Measurements from ENCODE around the gene FGFBP1. TPM values are rescaled to one million over a fixed set of nuclear protein-coding genes. Genes with fewer than 3 reads are reported as not detected.
A peak's percentile ranks its signal among the peaks of the same experiment; 100 is the strongest.

The FGFBP1 gene
- total RNA-seq, 1 experiment from 2014 or later = 30.8 TPM

DNA sequence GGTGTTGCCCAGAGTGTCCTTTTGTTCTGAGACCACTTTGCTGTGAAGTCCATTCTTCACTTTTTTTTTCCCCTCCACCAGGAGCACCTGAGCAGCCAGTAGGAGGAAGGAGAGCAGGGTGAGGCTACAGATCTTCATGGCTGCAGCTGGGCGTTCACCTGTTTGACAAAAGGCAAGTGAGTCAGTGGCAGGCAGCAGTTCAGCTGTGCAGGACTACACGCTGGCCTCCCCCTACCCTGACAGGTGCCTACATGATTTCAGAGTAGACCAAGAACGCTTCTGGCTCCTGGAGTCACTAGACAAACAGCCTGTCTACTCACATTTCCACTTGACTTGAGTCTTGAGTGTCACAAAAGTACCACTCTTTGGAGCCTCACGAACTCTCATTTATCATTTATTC lies 2.0 kb downstream of the FGFBP1 start:
- no peaks in the 10 kb centered on the region for H3K36me3 ChIP-seq (ENCODE audit: low read depth)
- H3K27ac ChIP-seq = no peak overlapping the region
- H3K9me3 ChIP-seq (ENCODE audit: insufficient read depth, low read depth) = no peaks in the 10 kb centered on the region
- H3K79me2 ChIP-seq (ENCODE audit: low read depth) = no peaks in the 10 kb centered on the region
- no peaks in the 10 kb centered on the region for H3K27me3 ChIP-seq (ENCODE audit: insufficient read depth, low read depth)
- POLR2A ChIA-PET (ENCODE audit: unreplicated experiment) = interaction anchor here (0.5 kb wide), 1 partner anchor 31 kb away, joined by 3 read pairs; no protein-coding TSS in a partner anchor
- H3K9me2 ChIP-seq (ENCODE audit: insufficient read depth) = no peaks in the 10 kb centered on the region
- intact Hi-C loops (cut with micrococcal nuclease; ENCODE audit: unreplicated experiment) = loop anchor here (5.0 kb wide), 1 partner anchor 54 kb away; no protein-coding TSS in a partner anchor
- no peak overlapping the region for H3K4me3 ChIP-seq
- H3F3A ChIP-seq (ENCODE audit: insufficient read depth, low read depth) = peaks cover 9% of the 10 kb centered on the region; the same call in 1 of the 2 replicates
- H4K20me1 ChIP-seq (ENCODE audit: insufficient read depth) = no peaks in the 10 kb centered on the region
- no peak overlapping the region for H2AFZ ChIP-seq
- H3K4me2 ChIP-seq = no peak overlapping the region
- TF ChIP-seq EZH2 (IDR thresholded peaks at IDR 0.05; ENCODE audit: low read depth) = no peak
- TF ChIP-seq, protein P1, sequence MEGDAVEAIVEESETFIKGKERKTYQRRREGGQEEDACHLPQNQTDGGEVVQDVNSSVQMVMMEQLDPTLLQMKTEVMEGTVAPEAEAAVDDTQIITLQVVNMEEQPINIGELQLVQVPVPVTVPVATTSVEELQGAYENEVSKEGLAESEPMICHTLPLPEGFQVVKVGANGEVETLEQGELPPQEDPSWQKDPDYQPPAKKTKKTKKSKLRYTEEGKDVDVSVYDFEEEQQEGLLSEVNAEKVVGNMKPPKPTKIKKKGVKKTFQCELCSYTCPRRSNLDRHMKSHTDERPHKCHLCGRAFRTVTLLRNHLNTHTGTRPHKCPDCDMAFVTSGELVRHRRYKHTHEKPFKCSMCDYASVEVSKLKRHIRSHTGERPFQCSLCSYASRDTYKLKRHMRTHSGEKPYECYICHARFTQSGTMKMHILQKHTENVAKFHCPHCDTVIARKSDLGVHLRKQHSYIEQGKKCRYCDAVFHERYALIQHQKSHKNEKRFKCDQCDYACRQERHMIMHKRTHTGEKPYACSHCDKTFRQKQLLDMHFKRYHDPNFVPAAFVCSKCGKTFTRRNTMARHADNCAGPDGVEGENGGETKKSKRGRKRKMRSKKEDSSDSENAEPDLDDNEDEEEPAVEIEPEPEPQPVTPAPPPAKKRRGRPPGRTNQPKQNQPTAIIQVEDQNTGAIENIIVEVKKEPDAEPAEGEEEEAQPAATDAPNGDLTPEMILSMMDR (conservative IDR thresholded peaks at IDR 0.05) = no peak
- peaks cover 27% of the 10 kb centered on the region for H3K4me1 ChIP-seq (replicated peaks; ENCODE audit: insufficient read depth)
- DNase-seq = peak in 1 of 2 experiments; percentile 45
- BruUV-seq (replicated peaks) = no TSS peak
- CTCF ChIA-PET = no interaction called here

DNA sequence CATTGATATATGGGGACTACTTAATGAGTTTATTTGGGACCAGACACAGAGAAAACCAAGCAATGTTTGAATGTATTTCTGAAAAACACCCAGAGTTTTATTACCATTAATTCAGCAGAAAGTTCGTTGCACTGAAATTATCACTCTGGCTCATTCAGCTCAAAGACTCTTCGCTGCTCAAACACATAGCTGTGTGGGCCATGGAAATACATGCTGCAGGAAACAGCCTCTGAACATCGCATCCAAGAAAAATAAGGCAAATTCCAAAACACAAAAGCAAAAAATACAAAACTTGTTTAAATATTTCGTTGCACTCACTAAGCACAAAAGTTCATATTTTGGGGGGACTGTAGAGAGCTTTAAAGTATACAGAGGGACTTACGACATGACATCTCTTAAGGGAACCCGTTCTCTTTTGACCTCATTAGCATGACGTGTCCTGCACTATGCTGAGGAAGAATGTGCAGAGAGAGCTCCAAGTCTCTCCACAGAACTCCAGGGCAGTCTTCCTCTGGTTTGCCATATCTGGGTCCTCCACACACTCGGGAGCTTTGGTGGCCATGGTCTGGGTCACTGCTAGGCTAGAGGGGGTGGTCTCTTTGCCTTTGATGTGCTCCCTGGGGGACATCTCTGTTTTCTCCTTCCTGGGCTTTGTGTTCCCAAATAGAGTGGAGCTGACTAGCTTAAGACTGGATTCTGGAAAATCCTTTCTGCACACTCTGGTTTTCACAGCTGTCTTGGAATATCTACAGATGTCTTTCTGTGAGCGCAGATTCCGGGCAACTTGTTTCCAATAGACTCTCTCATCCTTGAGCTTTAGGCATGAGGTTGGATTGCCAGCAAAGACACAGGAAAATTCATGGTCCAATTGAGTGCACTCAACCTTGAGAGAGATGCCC lies 2.8 kb downstream of the FGFBP1 start:
- Histone ChIP-seq H3K36me3 (ENCODE audit: low read depth) (no peaks in the 10 kb centered on the region), H3K79me2 (ENCODE audit: low read depth) (no peaks in the 10 kb centered on the region), H3K27me3 (ENCODE audit: insufficient read depth, low read depth) (no peaks in the 10 kb centered on the region), H3K4me3 (no peak overlapping the region), H3K4me2 (no peak overlapping the region), H4K20me1 (ENCODE audit: insufficient read depth) (no peaks in the 10 kb centered on the region), H3K27ac (no peak overlapping the region), H3F3A (ENCODE audit: insufficient read depth, low read depth) (peaks cover 9% of the 10 kb centered on the region; the same call in 1 of the 2 replicates), H3K9me2 (ENCODE audit: insufficient read depth) (no peaks in the 10 kb centered on the region), H3K4me1 (replicated peaks; ENCODE audit: insufficient read depth) (peaks cover 27% of the 10 kb centered on the region), H3K9me3 (ENCODE audit: insufficient read depth, low read depth) (no peaks in the 10 kb centered on the region), H2AFZ (no peak overlapping the region)
- no peak for TF ChIP-seq EZH2 (IDR thresholded peaks at IDR 0.05; ENCODE audit: low read depth)
- TF ChIP-seq, protein P1 (conservative IDR thresholded peaks at IDR 0.05) = no peak
- POLR2A ChIA-PET (ENCODE audit: unreplicated experiment) = interaction anchor here (0.5 kb wide), 1 partner anchor 30 kb away, joined by 3 read pairs; no protein-coding TSS in a partner anchor
- no peak for DNase-seq
- no TSS peak for BruUV-seq (replicated peaks)
- intact Hi-C loops (cut with micrococcal nuclease; ENCODE audit: unreplicated experiment) = loop anchor here (5.0 kb wide), 1 partner anchor 53 kb away; no protein-coding TSS in a partner anchor
- CTCF ChIA-PET = no interaction called here

DNA sequence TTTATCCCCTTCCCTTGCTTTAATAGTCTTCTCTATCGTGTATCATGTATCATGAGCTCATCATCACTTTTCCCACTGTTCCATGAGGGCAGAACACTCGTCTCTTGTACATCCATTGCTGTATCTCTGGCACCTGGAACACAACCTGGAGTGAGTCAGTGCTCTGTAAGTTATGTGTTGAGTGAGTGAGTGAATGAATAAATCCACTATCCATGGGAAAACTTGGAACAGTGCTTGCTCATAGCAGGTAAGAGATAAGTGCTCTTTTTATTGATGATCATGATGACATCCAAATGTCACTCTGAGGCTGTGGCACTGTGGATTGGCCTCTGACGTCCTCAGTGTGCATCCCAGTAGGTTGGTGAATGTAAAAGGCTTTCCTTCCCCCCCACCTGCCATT lies 4.3 kb downstream of the FGFBP1 start:
- DNase-seq = no peak
- POLR2A ChIA-PET (ENCODE audit: unreplicated experiment) = no interaction called here
- Histone ChIP-seq H3K4me3 (no peak overlapping the region), H2AFZ (no peak overlapping the region), H3K4me2 (no peak overlapping the region), H3K9me2 (ENCODE audit: insufficient read depth) (no peaks in the 10 kb centered on the region), H4K20me1 (ENCODE audit: insufficient read depth) (no peaks in the 10 kb centered on the region), H3K79me2 (ENCODE audit: low read depth) (no peaks in the 10 kb centered on the region), H3K9me3 (ENCODE audit: insufficient read depth, low read depth) (no peaks in the 10 kb centered on the region), H3K4me1 (replicated peaks; ENCODE audit: insufficient read depth) (peaks cover 27% of the 10 kb centered on the region), H3K36me3 (ENCODE audit: low read depth) (no peaks in the 10 kb centered on the region), H3K27me3 (ENCODE audit: insufficient read depth, low read depth) (no peaks in the 10 kb centered on the region), H3F3A (ENCODE audit: insufficient read depth, low read depth) (peaks cover 9% of the 10 kb centered on the region; the same call in 1 of the 2 replicates), H3K27ac (no peak overlapping the region)
- BruUV-seq (replicated peaks) = no TSS peak
- intact Hi-C loops (cut with micrococcal nuclease; ENCODE audit: unreplicated experiment) = no loop called here
- CTCF ChIA-PET = no interaction called here
- TF ChIP-seq, protein P1 (conservative IDR thresholded peaks at IDR 0.05) = no peak
- TF ChIP-seq EZH2 (IDR thresholded peaks at IDR 0.05; ENCODE audit: low read depth) = no peak
